GM18867 (cell line): ENCODE data around the gene STK40.
A peak's percentile ranks its signal among the peaks of the same experiment; 100 is the strongest.

ENCODE experiments used
- ATAC-seq: cut with Tn5 transposase; IDR thresholded peaks from one replicate; pipeline ENCODE4 v1.9.1; 2021; ENCODE audit warnings: mild to moderate bottlenecking, moderate library complexity; ENCODE audit not compliant: unreplicated experiment

Gene STK40

DNA sequence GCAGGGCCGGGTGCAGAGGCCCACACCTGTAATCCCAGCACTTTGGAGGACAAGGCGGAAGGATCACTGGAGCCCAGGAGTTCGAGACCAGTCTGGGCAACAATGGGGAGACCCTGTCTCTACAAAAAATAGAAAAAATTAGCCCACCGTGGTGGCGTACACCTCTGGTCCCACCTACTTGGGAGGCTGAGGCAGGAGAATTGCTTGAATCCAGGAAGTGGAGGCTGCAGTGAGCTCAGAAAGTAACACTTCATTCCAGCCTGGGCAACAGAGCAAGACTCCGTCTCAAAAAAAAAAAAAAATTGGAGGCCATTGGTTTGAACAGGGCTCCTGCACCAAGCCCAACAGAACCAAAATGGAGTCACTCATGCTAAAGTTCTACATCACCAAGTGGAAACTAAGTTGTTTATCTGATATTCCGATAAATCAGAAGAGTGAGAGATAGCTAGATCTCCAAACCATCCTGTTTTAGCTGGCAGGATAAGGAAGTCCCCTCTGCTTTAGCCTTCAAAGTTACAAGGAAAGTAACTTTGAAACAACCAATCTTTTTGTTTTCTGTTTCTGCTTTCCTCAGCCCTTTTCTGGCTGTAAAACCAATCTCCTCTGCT, 12.8 kb upstream of the STK40 start:
- no peak for ATAC-seq

- ATAC-seq = peak; percentile 54
These were observed 11.9 kb upstream of the STK40 start, which contains the start of gene LSM10 for GRCh38 chr1:36397378-36398230. TSS of gene LSM10 (minus strand) at chr1:36397908. CDS start at chr1:36394129, 3,779 bp downstream.

DNA sequence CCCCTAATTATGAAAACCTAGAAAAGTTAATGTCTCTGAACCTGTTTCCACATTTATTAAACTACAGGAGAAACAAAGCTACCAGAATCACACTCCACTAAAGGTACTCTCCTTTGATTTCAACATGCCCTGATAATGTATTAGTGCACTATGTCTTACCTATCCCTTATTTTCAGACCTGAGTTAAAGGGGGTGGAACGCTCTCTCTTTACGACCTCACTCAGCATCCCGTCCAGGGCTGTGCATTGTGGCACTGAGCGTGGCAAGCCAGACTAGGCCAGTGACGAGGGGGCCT, 11.3 kb upstream of the STK40 start:
- ATAC-seq = peak; percentile 11

GRCh38 chr1:36396359-36396758, 10.6 kb upstream of the STK40 start:
- no peak for ATAC-seq

GRCh38 chr1:36393686-36394085, 8.0 kb upstream of the STK40 start:
- no peak for ATAC-seq

- no peak for ATAC-seq
These were observed 7.1 kb upstream of the STK40 start for GRCh38 chr1:36392836-36393235.

DNA sequence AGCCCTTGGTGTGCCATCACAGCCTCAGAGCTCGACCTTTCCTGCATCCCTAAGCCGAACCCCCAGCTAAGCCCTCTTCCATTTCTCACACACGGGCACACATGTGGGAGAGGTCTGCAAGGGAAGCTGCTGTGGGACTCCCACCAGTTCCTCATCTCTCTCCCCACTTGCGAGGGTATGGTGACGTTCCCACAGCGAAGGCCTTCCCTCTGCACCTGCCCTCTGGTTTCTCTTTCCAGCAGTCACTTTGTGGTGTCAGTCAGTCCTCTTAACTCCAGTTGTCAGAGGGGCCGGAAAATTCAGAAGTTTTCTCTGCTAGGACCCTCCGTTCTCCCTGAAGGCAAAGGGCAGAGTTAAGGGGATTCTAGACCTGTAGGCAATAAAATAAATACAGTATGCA, 5.5 kb upstream of the STK40 start:
- no peak for ATAC-seq

DNA sequence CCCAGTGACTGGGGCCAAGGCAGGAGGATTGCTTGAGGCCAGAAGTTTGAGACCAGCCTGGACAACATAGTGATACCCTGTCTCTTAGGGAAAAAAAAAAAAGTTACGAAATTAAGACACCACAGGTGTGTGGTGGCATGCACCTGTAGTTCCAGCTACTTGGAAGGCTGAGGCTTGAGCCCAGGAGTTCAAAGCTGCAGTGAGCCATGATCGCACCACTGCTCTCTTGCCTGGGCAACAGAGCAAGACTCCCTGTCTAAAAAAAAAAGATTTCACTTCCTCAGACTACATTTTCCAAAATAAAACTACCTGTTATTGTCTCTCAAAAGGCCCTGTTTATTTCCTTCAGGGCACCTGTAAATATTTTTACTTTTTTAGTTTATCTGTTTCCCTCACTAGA, 4.7 kb upstream of the STK40 start:
- no peak for ATAC-seq

DNA sequence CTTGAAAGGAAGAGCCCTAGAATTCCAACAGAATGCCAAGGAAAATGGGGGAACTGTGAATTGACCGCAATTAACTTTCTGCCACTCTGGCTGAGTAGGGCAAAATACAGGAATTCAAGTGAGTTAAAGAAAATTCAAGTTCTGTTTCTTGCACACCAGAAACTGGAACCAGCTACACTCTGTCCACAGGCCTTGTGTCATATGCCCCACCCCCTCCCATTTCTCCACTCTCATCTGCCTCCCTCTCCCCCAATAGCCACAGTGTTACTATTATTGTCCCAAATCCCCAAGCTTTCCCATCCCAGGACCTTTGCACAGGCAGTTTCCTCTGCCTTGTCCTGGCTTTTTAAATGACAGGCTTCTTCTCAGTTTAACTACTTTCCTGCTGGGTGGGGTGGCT, 4.3 kb upstream of the STK40 start:
- no peak for ATAC-seq

DNA sequence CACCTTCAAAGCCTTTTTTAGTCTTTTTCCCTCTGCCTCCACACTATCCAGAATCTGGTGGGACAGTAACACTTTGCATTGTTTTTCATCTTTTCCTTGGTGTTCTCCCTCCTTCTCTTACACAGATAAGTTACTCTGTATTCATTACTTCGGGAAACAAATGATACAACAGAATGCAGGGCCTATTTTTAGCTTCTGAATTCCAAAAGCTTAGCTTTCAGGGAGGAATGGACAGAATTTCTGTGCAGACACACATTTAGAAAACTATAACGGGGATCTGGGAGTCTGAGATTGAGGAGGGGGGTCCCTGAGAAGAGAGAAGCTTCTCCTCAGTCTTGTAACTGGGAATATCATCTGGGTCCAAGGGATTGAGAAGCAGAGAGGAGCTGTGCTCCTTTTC, 3.5 kb upstream of the STK40 start:
- ATAC-seq = no peak

DNA sequence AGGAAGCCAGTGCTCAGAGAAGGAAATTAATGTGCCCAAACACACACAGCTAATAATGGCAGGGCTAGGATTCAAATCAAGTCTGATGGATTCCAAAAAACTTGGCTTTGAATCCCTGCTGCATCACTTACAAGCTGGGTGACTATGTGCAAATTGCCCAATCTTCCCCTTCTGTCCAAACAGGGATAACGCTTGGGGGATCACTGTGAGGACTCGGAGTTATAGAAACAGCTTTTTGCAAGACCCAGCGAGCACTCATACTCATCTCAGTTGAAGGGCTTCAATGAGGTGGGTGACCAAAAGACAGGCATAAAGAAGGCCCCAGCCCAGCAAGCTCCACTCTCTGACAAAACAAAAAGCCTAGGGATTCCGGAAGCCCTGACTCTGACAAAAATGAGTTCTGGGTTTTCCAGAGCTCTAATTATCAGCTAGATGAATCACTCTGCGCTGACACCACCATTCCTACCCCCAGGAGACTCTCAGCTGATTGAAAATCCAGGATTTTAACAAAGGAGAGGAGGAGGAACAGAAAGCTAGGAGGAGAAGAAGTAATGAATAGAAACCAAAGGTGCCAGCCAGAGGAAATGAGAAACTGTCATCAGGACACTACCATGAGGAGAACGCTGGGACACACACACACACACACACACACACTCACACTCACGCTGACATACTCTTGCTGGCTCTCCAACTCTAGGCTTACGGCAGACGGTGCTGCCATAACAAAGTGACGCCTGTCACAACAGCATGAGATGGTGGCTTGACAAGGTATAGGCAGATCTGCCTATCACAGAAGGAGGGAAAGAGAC, 1.6 kb upstream of the STK40 start:
- ATAC-seq = no peak

DNA sequence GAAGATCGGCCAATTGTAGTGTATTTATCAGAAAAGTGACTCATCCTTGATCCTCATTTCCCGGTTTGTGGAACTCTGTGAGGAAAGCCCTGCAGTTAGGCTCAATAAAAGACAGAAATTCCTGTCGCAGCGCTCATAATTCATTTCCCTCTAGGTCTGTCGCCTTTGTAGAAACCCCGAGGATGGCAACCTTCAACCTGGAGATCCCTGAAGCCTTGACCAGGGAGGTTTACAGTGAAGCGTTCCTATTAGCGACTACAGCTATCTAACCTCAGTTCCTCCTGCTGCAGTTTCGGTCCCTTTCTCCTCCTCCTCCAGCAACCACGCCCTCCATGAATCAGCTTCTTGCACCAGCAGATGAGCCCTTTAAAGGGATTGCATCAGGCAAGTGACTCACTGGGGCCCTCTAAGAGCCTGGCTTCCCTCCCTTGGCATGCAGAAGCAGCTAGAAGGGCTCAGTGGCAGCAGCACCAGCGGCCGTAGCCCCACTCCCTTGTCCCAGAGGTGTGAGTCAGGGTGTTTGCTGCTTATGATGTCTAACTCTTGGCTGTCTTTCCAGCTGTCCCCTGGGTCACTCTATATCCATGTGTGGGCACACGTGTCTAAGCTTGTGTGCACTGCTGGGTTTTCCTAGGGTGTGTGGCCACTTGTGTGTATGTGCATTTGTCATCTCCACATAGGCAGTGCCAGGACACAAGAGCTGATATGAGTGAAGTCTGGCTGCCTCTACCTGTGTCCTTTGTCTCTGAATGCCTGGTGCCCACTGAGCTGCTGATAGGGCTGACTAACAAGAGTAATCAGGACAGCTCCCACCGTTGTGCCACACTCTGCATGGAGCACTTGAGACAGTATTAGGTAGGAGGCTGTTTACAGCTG, 779 bp upstream of the STK40 start:
- peak; percentile 42 for ATAC-seq

- no peak for ATAC-seq
These were observed 948 bp downstream of the STK40 start for GRCh38 chr1:36384542-36385409.

DNA sequence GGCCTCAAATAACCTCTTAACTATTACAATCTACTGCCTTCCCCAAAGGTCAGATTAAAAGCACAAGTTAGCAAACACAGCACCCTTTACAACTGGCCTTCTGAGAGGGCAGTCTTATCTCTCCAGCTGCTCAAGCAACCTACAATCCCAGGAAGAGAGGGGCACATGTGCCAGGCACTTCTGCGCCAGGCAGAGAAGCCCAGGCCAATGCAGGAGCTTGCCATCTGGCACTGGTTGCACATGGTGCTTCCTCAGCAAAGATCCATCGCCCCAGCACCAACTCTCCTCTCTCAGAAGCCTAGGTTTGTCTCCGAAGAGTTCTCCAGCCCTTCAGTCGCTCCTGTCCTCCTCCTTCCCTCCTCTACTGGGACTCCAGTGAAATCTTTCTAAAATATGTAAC, 2.5 kb downstream of the STK40 start:
- no peak for ATAC-seq

DNA sequence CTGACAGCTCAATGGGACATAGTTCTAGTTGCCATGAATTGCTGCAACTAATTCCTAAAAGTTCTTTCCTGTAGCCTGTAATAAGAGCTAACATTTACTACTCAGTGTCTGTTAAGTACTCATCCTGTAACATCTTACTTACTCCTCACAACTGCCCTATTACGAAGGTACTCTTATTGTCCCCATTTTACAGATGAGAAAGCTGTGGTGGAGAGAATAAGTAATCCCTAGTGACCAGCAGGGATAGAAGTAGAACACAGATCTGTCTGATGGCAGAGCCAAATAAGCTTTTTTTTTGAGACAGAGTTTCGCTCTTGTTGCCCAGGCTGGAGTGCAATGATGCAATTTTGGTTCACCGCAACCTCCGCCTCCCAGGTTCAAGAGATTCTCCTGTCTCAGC, 3.1 kb downstream of the STK40 start:
- ATAC-seq = no peak

DNA sequence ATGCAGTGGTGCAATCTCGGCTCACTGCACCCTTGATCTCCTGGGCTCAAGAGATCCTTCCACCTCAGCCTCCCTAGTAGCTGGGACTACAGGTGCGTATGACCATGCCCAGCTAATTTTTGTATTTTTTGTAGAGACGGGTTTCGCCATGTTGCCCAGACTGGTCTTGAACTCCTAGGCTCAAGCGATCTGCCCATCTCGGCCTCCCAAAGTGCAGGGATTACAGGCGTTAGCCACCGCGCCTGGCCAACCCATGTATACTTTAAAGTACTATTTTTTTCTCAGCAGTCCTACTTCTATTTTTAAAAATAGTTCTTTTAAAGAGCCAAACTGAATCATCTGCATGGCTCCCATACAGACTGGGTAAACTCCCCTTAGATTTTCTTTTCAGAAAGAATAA, 3.5 kb downstream of the STK40 start:
- no peak for ATAC-seq

DNA sequence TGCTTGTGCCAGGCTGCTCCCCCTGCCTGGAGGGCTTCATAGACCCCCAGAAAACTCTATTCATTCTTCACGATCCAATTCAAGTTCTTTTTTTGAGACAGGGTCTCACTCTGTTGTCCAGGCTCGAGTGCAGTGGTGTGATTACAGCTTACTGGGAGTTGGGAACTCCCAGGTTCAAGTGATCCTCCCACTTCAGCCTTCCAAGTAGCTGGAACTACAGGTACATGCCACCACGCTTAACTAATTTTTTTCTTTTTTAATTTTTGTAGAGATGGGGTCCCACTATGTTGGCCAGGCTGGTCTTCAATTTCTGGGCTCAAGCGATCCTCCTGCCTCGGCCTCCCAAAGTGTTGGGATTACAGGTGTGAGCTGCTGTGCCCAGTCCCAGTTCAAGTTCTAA, 4.3 kb downstream of the STK40 start:
- ATAC-seq = no peak

GRCh38 chr1:36380782-36381181, 4.9 kb downstream of the STK40 start:
- no peak for ATAC-seq

- ATAC-seq = no peak
These were observed 5.5 kb downstream of the STK40 start for GRCh38 chr1:36380143-36380619.
